CD14-positive monocyte (primary cell): ENCODE results near the gene ADAT3. TPM values are rescaled to one million over a fixed set of nuclear protein-coding genes. Genes with fewer than 3 reads are reported as not detected.
A peak's percentile ranks its signal among the peaks of the same experiment; 100 is the strongest.

Experiments used
- DNase-seq, 3 donors: peaks; one replicate each; pipeline ENCODE4 v3.0.0-alpha.2; 2011 to 2022
- H2AFZ ChIP-seq: 2 replicates; pipeline ENCODE4 v1.6.0; 2012; ENCODE audit warnings: mild to moderate bottlenecking, low read depth, low read length, inconsistent platforms; ENCODE audit not compliant: insufficient read depth, poor library complexity, severe bottlenecking
- H3K27ac ChIP-seq, 2 donors: 1 replicate in 1 of 2; 2 replicates in 1 of 2; pipeline ENCODE4 v1.5.1; 2012 to 2013; ENCODE audit warnings: low read length in 2 of 2, control low read depth in 1 of 2, inconsistent platforms in 1 of 2, low read depth in 1 of 2, mild to moderate bottlenecking in 1 of 2
- H3K27me3 ChIP-seq, 2 donors: one replicate each; pipeline versions ENCODE4 v1.6.0 to v1.6.1; 2011 to 2013; ENCODE audit warnings: low read length in 2 of 2; ENCODE audit not compliant: control insufficient read depth in 2 of 2, insufficient read depth in 2 of 2
- H3K36me3 ChIP-seq, 2 donors: replicated peaks in 1 of 2; 1 replicate in 1 of 2; 2 replicates in 1 of 2; pipeline versions ENCODE4 v1.5.1 to v1.6.1; 2012 to 2013; ENCODE audit warnings: low read length in 2 of 2, control low read depth in 1 of 2, inconsistent platforms in 1 of 2, mild to moderate bottlenecking in 1 of 2; ENCODE audit not compliant: insufficient read depth in 2 of 2, control insufficient read depth in 1 of 2
- H3K4me1 ChIP-seq, 2 donors: 1 replicate in 1 of 2; 2 replicates in 1 of 2; pipeline versions ENCODE4 v1.5.1 to v1.6.1; 2012 to 2013; ENCODE audit warnings: low read length in 2 of 2, control low read depth in 1 of 2, inconsistent platforms in 1 of 2, mild to moderate bottlenecking in 1 of 2, moderate library complexity in 1 of 2; ENCODE audit not compliant: insufficient read depth in 2 of 2, control insufficient read depth in 1 of 2
- H3K4me2 ChIP-seq: replicated peaks from 2 replicates; pipeline ENCODE3; 2012; ENCODE audit warnings: low read length, moderate library complexity, mild to moderate bottlenecking; ENCODE audit not compliant: poor library complexity, severe bottlenecking; ENCODE audit errors: extremely low read depth
- H3K4me3 ChIP-seq, 3 experiments: fragments of 200-600 bp in 1 of 3; sonication (generic) in 1 of 3; replicated peaks in 1 of 3; 1 replicate in 2 of 3; 2 replicates in 1 of 3; pipeline ENCODE4 v1.5.1; 2011 to 2013; ENCODE audit warnings: low read length in 3 of 3, mild to moderate bottlenecking in 3 of 3, control low read depth in 2 of 3, low read depth in 2 of 3, inconsistent platforms in 1 of 3, moderate library complexity in 1 of 3
- H3K79me2 ChIP-seq: 2 replicates; pipeline ENCODE4 v1.6.0; 2012; ENCODE audit warnings: mild to moderate bottlenecking, control low read depth, inconsistent platforms, low read length, moderate library complexity; ENCODE audit not compliant: insufficient read depth
- H3K9ac ChIP-seq: 2 replicates; pipeline ENCODE4 v1.6.0; 2017; ENCODE audit warnings: low read length, mild to moderate bottlenecking; ENCODE audit not compliant: insufficient read depth, poor library complexity, severe bottlenecking
- H3K9me3 ChIP-seq, 2 donors: replicated peaks in 1 of 2; 1 replicate in 1 of 2; 2 replicates in 1 of 2; pipeline versions ENCODE4 v1.5.1 to v1.6.1; 2012 to 2013; ENCODE audit warnings: low read length in 2 of 2, control low read depth in 1 of 2; ENCODE audit not compliant: control insufficient read depth in 1 of 2, insufficient read depth in 1 of 2
- H4K20me1 ChIP-seq: 2 replicates; pipeline ENCODE4 v1.6.0; 2012; ENCODE audit warnings: mild to moderate bottlenecking, low read length, control low read depth, moderate library complexity; ENCODE audit not compliant: insufficient read depth
- H3K27ac Mint-ChIP-seq, 7 donors: one replicate each; pipeline ENCODE4 v1.8.0; 2020; ENCODE audit warnings: mild to moderate bottlenecking in 7 of 7, mixed read lengths in 7 of 7, moderate library complexity in 6 of 7, inconsistent platforms in 2 of 7
- H3K27me3 Mint-ChIP-seq, 3 donors: one replicate each; pipeline ENCODE4 v1.8.0; 2021 to 2022; ENCODE audit warnings: low read depth in 3 of 3, mild to moderate bottlenecking in 3 of 3, mixed read lengths in 3 of 3, moderate library complexity in 3 of 3, inconsistent platforms in 1 of 3
- H3K36me3 Mint-ChIP-seq, 2 donors: one replicate each; pipeline ENCODE4 v1.8.0; 2020; ENCODE audit warnings: mixed read lengths in 2 of 2, inconsistent platforms in 1 of 2, mild to moderate bottlenecking in 1 of 2
- H3K4me1 Mint-ChIP-seq: one replicate; pipeline ENCODE4 v1.8.0; 2020; ENCODE audit warnings: mild to moderate bottlenecking, mixed read lengths
- H3K4me3 Mint-ChIP-seq, 2 donors: one replicate each; pipeline ENCODE4 v1.8.0; 2020; ENCODE audit warnings: mild to moderate bottlenecking in 2 of 2, mixed read lengths in 2 of 2, moderate library complexity in 1 of 2
- H3K9me3 Mint-ChIP-seq, 7 donors: one replicate each; pipeline ENCODE4 v1.8.0; 2020 to 2022; ENCODE audit warnings: mixed read lengths in 7 of 7, mild to moderate bottlenecking in 6 of 7, moderate library complexity in 6 of 7, inconsistent platforms in 2 of 7
- CTCF ChIP-seq: fragments of 200-600 bp; IDR thresholded peaks from one replicate; pipeline ENCODE4 v1.8.0; 2022; ENCODE audit warnings: antibody characterized with exemption, mild to moderate bottlenecking
- WGBS: methylation state at CpG from one replicate; pipeline ENCODE4 v1.1.5; 2013; ENCODE audit warnings: missing lambda C conversion rate; ENCODE audit not compliant: insufficient coverage; 5-methylcytosine and 5-hydroxymethylcytosine counted together
- intact Hi-C, 2 donors: fragments of 100-400 bp; cut with micrococcal nuclease; formaldehyde crosslinking; loops; one replicate each; pipeline versions ENCODE4 v1.15.0 to v1.15.1; 2023
- polyA plus RNA-seq, 3 donors: library from polyadenylated mRNA; depleted of rRNA in 1 of 3; unstranded in 2 of 3; stranded (reverse) in 1 of 3; fragments of 300-500 nt in 2 of 3; fragments of >200 nt in 1 of 3; fragmentation: Illumina TruSeq in 2 of 3; gene quantifications; 1 replicate in 2 of 3; 2 replicates in 1 of 3; pipeline ENCODE4 v1.2.3, GENCODE V29; 2012 to 2021

The ADAT3 gene
- polyA plus RNA-seq, 3 donors, result 2.7 to 3.2 (median 3.1) TPM

GRCh38 chr19:1933942-1934341 lies 28.7 kb downstream of the ADAT3 start:
- no peak for TF ChIP-seq CTCF
- no peak overlapping the region for H3K27ac Mint-ChIP-seq
- WGBS, result 97% methylated on average over 7 of the region's 8 CpGs

GRCh38 chr19:1935484-1936208 lies 30.4 kb downstream of the ADAT3 start:
- Histone ChIP-seq H3K36me3 (no peaks in the 10 kb centered on the region), H4K20me1 (no peaks in the 10 kb centered on the region), H3K4me1 (peaks cover 9 to 24% of the 10 kb centered on the region in 2 donors), H3K27me3 (peaks cover 0 to 4% of the 10 kb centered on the region in 2 donors), H3K9ac (no peak overlapping the region), H3K4me3 (no peak overlapping the region), H3K4me2 (no peak overlapping the region), H3K9me3 (peaks cover 0 to 24% of the 10 kb centered on the region in 2 donors), H3K79me2 (no peaks in the 10 kb centered on the region), H3K27ac (no peak overlapping the region), H2AFZ (no peak overlapping the region)
- no peak for TF ChIP-seq CTCF
- peaks cover 9 to 19% (median 16%) of the 10 kb centered on the region in 7 donors for H3K9me3 Mint-ChIP-seq
- no peak overlapping the region for H3K4me3 Mint-ChIP-seq
- H3K27me3 Mint-ChIP-seq, result peaks cover 6 to 17% (median 12%) of the 10 kb centered on the region in 3 donors
- peak; percentile 61 to 72 (median 65) for DNase-seq
- H3K36me3 Mint-ChIP-seq, result peaks cover 0 to 4% of the 10 kb centered on the region in 2 donors
- H3K4me1 Mint-ChIP-seq, result peaks cover 26% of the 10 kb centered on the region
- intact Hi-C loops, result no loop called here
- WGBS, result 79% methylated on average over 11 of the region's 11 CpGs
- peak overlapping the region in 6 of 7 donors; percentile 15 to 83 (median 70) for H3K27ac Mint-ChIP-seq

More at GRCh38 chr19:1933942-1934341, 28.7 kb downstream of the ADAT3 start:
- Histone ChIP-seq H3K9ac (no peak overlapping the region), H2AFZ (no peak overlapping the region), H4K20me1 (no peaks in the 10 kb centered on the region), H3K36me3 (no peaks in the 10 kb centered on the region), H3K4me1 (peaks cover 13 to 26% of the 10 kb centered on the region in 2 donors), H3K4me3 (no peak overlapping the region), H3K79me2 (no peaks in the 10 kb centered on the region), H3K27me3 (peaks cover 0 to 4% of the 10 kb centered on the region in 2 donors), H3K9me3 (peaks cover 0 to 24% of the 10 kb centered on the region in 2 donors), H3K4me2 (no peak overlapping the region), H3K27ac (no peak overlapping the region)
- peaks cover 9 to 19% (median 16%) of the 10 kb centered on the region in 7 donors for H3K9me3 Mint-ChIP-seq
- no peak overlapping the region for H3K4me3 Mint-ChIP-seq
- no peaks in the 10 kb centered on the region for H3K36me3 Mint-ChIP-seq
- intact Hi-C loops, result no loop called here
- H3K4me1 Mint-ChIP-seq, result peaks cover 30% of the 10 kb centered on the region
- peaks cover 10 to 20% (median 14%) of the 10 kb centered on the region in 3 donors for H3K27me3 Mint-ChIP-seq
- no peak for DNase-seq
